ENCODE results near the gene INS. TPM values are rescaled to one million over a fixed set of nuclear protein-coding genes. Genes with fewer than 3 reads are reported as not detected.

Gene INS
- total and polyA plus RNA-seq, 10 of the 15 experiments (the other 5 are each of a cell fraction or from before 2014, with no cell fraction given): not detected

DNA sequence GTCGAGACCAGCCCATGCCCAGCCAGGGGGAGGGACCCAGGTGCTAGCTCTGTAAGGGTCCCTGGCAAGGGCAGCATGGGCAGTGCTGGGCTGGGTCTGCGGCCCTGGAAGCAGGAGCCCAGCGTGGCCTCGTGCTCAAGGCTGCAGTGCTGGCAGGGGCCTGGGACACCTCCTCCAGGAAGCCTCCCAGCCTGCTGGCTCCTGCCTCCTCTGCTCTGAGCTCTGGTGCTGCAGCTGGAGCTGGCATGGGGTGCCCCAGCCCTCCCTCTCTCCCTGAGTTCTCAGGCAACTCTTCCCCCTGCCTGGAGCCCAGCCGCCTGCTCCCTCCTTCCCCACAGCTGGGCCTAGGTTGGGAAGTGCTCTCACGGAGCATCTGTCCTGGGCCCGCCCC is 6.8 kb downstream of the INS start:
- Histone ChIP-seq H4K20me1 (ENCODE audit: control insufficient read depth, insufficient read depth) (no peaks in the 10 kb centered on the region), H3K27me3 (replicated peaks in 1 of 2; ENCODE audit: control insufficient read depth in 2 of 2, insufficient read depth in 2 of 2, low read length in 1 of 2) (no peaks in the 10 kb centered on the region; a peak in 1 of 4 replicates), H3K4me3 (no peak overlapping the region), H3K4me2 (ENCODE audit: control insufficient read depth, insufficient read depth) (no peak overlapping the region), H3K79me2 (ENCODE audit: control insufficient read depth, insufficient read depth, low read length) (no peaks in the 10 kb centered on the region), H3K9ac (ENCODE audit: control insufficient read depth, insufficient read depth, low read length) (no peak overlapping the region), H2AFZ (ENCODE audit: control insufficient read depth, low read depth, low read length) (no peak overlapping the region), H3K4me1 (ENCODE audit: control insufficient read depth, insufficient read depth, low read length) (no peaks in the 10 kb centered on the region), H3K27ac (ENCODE audit: control insufficient read depth, insufficient read depth) (no peak overlapping the region), H3K36me3 (ENCODE audit: control insufficient read depth in 2 of 2, insufficient read depth in 2 of 2, low read length in 1 of 2) (no peaks in the 10 kb centered on the region), H3K9me3 (replicated peaks; ENCODE audit: control insufficient read depth, insufficient read depth, low read length) (no peaks in the 10 kb centered on the region)
- no TSS peak for BruUV-seq (replicated peaks)
- ChIA-PET POLR2A (no interaction called here), SMC1A (ENCODE audit: uncharacterized antibody, unreplicated experiment) (interaction anchor here (1.3 kb wide), 1 partner anchor 118 kb away, joined by 3 read pairs; no protein-coding TSS in a partner anchor), CTCF (interaction anchor here (0.7 to 7.8 kb wide), 5 partner anchors 117 to 514 kb away, joined by 3 to 180 read pairs (median 5); no protein-coding TSS in a partner anchor), RAD21 (ENCODE audit: unreplicated experiment) (interaction anchor here (1.1 to 6.4 kb wide), 3 partner anchors 117 to 501 kb away, joined by 3 to 101 read pairs (median 6); no protein-coding TSS in a partner anchor)
- intact Hi-C loops (cut with micrococcal nuclease; ENCODE audit: unreplicated experiment) (no loop called here), in situ Hi-C loops (cut with MboI) (loop anchor here (5.0 kb wide), 2 partner anchors 332 to 457 kb away; partner anchors contain the start of gene KRTAP5-6)
- DNase-seq (ENCODE audit: low read depth, low spot score) (no peak), FAIRE-seq (no peak), ATAC-seq (no peak)
- TF ChIP-seq BACH1 (IDR thresholded peaks at IDR 0.05; ENCODE audit: borderline replicate concordance) (no peak), JUNB (IDR thresholded peaks at IDR 0.05) (no peak), TARDBP (IDR thresholded peaks at IDR 0.05; ENCODE audit: borderline replicate concordance) (no peak), E2F8 (IDR thresholded peaks at IDR 0.05; ENCODE audit: low read depth, partially characterized antibody) (no peak), E2F4 (IDR thresholded peaks at IDR 0.05; ENCODE audit: low read depth, low read length) (no peak), CBFB (IDR thresholded peaks at IDR 0.05; ENCODE audit: low read depth) (no peak), MXI1 (IDR thresholded peaks at IDR 0.05; ENCODE audit: low read depth, low read length) (no peak)
- TF ChIP-seq, protein P1, sequence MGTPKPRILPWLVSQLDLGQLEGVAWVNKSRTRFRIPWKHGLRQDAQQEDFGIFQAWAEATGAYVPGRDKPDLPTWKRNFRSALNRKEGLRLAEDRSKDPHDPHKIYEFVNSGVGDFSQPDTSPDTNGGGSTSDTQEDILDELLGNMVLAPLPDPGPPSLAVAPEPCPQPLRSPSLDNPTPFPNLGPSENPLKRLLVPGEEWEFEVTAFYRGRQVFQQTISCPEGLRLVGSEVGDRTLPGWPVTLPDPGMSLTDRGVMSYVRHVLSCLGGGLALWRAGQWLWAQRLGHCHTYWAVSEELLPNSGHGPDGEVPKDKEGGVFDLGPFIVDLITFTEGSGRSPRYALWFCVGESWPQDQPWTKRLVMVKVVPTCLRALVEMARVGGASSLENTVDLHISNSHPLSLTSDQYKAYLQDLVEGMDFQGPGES (IDR thresholded peaks at IDR 0.05): no peak
- WGBS (ENCODE audit: insufficient coverage, insufficient replicate concordance, low lambda C conversion rate, missing lambda C conversion rate): 24% methylated on average over 7 of the region's 7 CpGs
